GM21576 (cell line): Measurements from ENCODE around the gene SOX8.
"Not testable (repeated sequence)": the region's sequence is repeated elsewhere in the genome, so short reads cannot be mapped to it uniquely, and the experiment has no call there.

ENCODE experiments used
- ATAC-seq: cut with Tn5 transposase; IDR thresholded peaks from one replicate; pipeline ENCODE4 v1.9.1; 2021; ENCODE audit warnings: mild to moderate bottlenecking, moderate library complexity; ENCODE audit not compliant: unreplicated experiment

SOX8 gene

DNA sequence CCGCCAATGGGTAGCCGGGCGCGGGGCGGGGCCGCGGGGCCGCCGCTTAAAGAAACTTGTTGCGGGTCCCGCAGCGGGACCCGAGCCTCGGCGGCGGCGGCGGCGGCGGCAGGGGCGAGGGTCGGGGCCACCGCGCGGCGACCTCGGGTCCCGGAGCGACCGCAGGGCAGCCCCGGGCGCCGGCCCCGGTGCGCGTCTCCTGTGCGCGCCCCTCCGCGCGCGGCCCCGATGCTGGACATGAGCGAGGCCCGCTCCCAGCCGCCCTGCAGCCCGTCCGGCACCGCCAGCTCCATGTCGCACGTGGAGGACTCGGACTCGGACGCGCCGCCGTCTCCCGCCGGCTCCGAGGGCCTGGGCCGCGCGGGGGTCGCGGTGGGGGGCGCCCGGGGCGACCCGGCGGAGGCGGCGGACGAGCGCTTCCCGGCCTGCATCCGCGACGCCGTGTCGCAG, at the start of gene SOX8:
Gene SOX8, plus strand, starts transcription at position 76 of the 450 bp plus-strand sequence. Its CDS starts 153 bp downstream, at position 229.
- ATAC-seq = no peak

- ATAC-seq = no peak
These were observed 48.7 kb upstream of the SOX8 start for GRCh38 chr16:932831-933330.

DNA sequence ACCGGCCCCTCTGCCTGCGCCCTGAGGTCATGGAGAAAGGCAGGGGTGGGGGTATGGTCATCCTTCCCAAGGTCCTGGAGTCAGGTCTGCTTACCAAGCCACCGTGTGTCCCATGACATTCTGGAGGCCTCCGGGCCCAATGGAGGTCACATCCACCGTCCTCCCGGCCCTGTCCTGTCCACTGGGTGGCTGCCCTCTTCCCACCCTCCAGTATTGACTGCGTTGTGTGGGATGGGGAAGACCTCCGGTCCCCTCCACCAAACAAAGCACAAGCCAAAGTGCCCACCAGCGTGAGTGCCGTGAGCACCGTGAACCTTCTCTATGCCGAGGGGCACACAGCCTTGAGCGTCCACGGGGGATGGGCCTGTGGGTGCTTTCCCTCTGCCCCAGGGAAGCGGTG, 48.0 kb upstream of the SOX8 start:
- no peak for ATAC-seq

DNA sequence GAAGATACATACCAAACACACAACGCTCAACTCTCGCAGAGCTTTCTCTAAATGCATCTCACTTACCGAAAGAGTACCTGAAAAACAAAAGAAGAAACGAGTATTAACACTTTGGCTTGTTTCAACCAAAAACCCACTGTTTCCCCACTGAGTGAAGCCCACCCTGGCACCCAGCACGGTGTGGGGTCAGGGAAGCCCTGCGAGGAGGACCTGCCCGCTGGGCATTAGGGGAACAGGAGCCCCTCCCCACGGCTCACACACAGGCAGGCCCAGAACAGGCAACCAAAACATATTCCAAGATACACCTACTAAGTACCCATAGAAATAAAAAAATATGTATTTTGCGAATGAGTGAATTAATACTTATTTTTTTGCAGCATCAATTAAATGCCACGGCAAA, 47.4 kb upstream of the SOX8 start:
- no peak for ATAC-seq

- ATAC-seq = no peak
These were observed 45.9 kb upstream of the SOX8 start for GRCh38 chr16:935684-936083.

DNA sequence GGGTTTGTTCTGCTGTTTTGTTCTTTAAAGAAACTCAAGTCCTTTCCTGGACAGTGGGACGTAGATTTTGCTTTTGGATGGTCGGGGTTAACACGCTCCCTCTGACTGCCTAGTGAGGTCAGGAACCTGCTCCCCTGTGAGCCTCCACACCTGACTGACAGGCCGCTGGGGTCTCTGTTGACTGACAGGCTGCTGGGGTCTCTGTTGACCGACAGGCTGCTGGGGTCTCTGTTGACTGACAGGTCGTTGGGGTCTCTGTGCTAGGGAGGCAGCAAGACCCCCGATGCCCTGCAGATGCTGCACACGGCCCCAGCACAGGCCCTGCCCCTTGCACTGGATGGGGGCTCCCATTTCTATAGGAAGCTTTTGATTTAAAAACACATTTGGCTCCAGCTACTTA, 44.3 kb upstream of the SOX8 start:
- ATAC-seq = no peak

GRCh38 chr16:937723-938122, 43.8 kb upstream of the SOX8 start:
- no peak for ATAC-seq

- ATAC-seq = no peak
These were observed 43.4 kb upstream of the SOX8 start for GRCh38 chr16:938136-938535.

DNA sequence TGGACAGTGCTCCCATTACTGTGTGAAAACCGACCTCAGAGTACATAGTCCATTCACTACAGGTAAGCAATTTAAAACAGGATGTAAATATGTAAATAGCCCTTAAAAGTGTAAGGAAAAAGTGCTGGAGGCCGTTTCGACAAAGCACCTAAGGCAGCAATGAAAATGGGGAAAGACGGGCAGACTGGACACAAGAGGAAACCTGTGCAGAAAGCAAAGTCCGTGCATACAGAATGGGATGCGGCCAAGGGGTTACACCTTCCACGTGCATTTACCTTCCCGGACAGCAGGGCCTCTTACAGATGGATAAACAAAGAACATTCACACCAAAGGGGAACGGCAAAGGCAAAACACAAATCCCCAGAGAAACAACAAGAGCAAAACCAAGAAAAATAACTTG, 42.8 kb upstream of the SOX8 start:
- no peak for ATAC-seq

DNA sequence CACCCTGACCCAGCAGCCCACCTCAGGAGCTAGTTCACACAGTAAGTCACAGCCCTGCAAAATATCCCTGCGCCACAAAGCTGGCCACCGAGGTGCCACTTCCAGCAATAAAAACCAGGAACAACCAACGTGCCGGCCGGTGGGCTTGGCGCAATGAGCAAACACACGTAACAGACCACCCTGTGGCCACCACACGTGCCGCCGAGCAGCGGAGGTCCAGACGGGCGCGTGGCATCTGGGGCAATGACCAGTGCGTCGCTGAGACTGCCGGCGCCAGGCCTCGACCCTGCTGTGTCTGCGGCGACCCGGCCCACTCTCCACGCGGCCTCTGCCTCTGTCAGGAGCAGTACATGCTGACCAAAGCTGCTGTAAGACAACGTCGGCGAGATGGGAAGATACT, 42.3 kb upstream of the SOX8 start:
- ATAC-seq = no peak

DNA sequence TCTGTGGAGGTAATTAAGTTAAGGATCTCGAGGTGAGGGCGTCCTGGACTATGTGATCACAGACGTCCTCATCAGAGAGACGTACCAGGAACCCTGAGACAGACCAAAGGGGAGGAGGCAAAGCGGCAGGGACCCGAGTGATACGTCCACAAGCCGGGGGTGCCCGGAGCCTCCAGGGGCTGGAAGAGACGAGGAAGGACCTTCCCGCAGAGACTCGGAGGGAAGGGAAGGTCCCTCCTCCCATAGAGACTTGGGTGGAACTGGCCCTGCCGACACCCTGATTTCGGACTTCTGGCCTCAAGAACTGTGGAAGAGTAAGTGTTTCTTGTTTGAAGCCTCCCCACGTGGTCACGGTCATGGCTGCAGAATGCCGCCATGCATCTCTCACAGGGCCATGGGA, 41.6 kb upstream of the SOX8 start:
- no peak for ATAC-seq

DNA sequence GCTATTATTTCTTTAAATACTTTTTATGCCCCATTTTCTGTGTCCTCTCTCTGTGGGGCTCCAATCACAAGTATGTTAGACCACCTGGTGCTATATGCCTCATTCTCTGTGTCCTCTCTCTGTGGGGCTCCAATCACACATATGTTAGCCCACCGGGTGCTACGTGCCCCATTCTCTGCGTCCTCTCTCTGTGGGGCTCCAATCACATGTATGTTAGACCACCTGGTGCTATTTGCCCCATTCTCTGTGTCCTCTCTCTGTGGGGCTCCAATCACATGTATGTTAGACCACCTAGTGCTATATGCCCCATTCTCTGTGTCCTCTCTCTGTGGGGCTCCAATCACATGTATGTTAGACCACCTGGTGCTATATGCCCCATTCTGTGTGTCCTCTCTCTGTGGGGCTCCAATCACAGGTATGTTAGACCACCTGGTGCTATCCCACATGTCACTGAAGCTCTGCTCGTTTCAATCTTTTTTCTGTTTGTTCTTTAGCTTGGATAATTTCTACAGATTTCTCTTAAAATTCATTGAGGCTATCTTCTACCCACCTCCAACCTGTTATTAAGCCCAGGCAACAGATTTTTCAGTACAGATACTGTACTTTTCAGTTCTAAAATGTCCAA, 39.0 kb upstream of the SOX8 start:
- ATAC-seq = no peak

DNA sequence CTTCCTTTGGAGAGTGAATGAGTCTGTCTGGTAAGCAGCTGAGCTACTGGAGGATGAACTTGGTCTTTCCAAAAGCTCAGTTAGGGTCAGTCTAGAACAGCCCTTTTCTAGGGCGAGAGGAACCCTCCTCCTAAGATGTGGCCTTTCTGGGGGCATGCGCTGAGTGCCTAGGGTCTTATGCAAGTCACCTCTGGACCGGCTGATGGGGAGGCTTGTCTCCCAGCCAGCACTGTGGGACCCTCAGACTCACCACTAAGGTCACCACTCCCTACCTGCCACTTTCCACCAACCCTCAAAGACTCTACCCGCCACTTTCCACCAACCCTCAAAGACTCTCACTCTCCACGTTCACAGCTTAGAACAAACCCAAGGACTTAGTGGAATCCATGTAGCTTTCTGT, 37.6 kb upstream of the SOX8 start:
- ATAC-seq = no peak

DNA sequence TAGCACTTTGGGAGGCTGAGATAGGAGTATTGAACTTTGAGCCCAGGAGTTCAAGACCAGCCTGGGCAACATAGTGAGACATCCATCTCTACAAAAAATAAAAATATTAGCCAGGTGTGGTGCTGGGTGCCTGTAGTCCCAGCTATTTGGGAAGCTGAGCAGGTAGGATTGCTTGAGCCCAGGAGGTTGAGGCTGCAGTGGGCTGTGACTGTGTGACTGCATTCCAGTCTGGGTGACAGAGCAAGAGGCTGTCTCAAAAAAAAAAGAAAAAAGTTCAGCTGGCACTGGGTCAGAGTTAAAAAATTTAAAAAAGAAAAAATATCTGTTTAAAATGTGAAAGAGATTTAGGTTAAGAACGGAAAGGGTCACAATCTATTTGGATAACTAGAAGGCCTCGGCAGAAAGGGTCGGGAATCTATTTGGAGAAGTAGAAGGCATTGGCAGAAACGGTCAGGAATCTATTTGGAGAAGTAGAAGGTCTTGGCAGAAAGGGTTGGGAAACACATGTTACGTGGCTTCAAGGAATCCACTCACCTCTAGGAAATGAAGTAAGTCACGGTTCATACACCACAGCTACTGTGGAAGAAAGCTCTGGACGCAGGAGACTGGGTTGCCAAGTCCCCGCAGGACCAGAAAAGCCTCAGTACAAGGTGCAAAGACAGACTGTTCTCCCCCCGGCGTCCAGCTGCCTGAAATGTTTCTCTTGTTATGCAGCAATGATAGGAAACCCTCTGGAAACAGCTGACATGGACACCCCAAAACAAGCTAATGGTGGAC, 36.1 kb upstream of the SOX8 start:
- ATAC-seq = no peak

- no peak for ATAC-seq
These were observed 35.5 kb upstream of the SOX8 start for GRCh38 chr16:946048-946395.

- ATAC-seq = no peak
These were observed 34.2 kb upstream of the SOX8 start for GRCh38 chr16:947255-947921.

GRCh38 chr16:947922-948303, 33.7 kb upstream of the SOX8 start:
- ATAC-seq = not testable (repeated sequence)

GRCh38 chr16:948767-949166, 32.8 kb upstream of the SOX8 start:
- not testable (repeated sequence) for ATAC-seq

DNA sequence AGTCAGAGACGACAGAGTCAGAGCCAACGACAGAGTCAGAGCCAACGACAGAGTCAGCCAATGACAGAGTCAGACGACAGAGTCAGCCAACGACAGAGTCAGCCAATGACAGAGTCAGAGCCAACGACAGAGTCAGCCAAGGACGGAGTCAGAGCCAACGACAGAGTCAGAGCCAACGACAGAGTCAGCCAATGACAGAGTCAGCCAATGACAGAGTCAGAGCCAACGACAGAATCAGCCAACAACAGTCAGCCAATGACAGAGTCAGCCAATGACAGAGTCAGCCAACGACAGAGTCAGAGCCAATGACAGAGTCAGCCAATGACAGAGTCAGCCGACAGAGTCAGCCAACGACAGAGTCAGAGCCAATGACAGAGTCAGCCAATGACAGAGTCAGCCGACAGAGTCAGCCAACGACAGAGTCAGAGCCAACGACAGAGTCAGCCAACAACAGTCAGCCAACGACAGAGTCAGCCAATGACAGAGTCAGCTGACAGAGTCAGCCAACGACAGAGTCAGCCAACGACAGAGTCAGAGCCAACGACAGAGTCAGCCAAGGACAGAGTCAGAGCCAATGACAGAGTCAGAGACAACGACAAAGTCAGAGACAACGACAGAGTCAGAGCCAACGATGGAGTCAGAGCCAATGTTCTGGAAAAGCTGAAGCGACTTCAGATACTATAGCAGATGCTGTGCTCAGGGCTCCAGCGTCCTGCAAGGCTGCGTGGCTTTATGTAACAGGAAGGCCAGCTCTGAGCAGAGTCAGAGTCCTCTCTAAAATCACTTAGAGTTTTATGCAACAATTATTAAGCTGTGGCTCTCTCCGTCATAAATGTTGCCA, 30.6 kb upstream of the SOX8 start:
- ATAC-seq = not testable (repeated sequence)

DNA sequence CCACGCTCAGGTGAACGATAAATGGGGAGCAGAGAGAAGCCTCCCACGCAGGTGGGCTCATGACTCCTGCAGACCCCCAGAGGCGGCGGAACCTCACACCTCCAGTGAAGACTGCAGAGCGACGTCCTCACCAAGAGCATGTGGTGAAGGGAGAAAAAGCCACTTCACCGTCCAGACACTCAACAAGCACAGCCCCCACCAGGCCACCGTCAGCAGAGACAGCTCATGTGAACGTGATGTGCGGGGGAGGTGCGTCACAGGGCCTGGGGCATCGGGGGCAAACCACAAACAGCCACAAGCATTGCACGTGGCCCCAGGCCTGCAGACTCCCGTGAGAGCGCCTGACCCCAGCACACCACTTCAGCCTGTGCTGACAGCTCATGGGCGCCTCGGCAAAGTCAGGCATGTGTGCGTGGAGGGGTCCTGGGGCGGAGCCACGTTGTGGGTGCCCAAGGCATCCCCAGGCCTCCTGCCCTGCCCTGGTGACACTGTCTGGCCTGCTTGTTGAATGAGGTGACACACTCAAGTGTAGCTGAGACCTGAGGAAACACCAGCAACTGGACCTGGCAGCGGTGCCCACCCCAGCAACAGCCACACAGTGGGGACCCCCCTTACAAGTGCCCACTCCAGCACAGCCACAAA, 29.8 kb upstream of the SOX8 start:
- no peak for ATAC-seq

DNA sequence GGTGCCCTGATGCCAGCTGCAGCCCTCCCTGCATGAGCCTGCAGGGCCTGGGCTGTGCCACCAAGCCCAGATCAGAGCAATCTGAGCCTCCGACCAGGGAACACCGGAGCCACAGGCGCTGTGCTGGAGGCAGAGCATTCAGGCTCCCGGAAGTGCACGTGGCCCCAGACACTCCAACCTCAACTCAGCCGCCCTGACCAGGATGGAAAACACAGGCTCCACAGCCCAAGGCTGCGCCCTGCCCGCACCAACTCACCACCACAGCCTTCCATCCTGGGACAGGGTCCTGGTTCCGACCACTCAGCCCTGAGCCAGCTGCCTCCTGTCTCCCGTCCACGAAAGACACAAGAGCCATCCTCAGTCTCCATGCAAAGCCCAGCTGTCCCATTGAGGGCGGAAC, 29.2 kb upstream of the SOX8 start:
- ATAC-seq = no peak
